ACHN (cell line): ENCODE data around the gene GLT1D1.
"Not testable (repeated sequence)": the region's sequence is repeated elsewhere in the genome, so short reads cannot be mapped to it uniquely, and the experiment has no call there.

Experiments used
- DNase-seq: peaks from one replicate; pipeline ENCODE4 v3.0.0-alpha.2; 2015
- in situ Hi-C: cut with HindIII; loops from 2 replicates; pipeline ENCODE4 v1.10.0; 2017; ENCODE audit warnings: low sequenced_read_pairs, low pct_ligation_motif_present, low pct_unique_long_range_greater_than_20kb

GLT1D1 gene

GRCh38 chr12:128852885-128853599 lies at the start of gene GLT1D1:
GLT1D1 (plus strand) TSS chr12:128853478; CDS start chr12:128853582, 104 bp downstream.
- no peak for DNase-seq
- in situ Hi-C loops = no loop called here

GRCh38 chr12:128803788-128804187 lies 49.5 kb upstream of the GLT1D1 start:
- no peak for DNase-seq
- in situ Hi-C loops = no loop called here

GRCh38 chr12:128804762-128805161 lies 48.5 kb upstream of the GLT1D1 start:
- in situ Hi-C loops = no loop called here
- no peak for DNase-seq

GRCh38 chr12:128805406-128805805 lies 47.9 kb upstream of the GLT1D1 start:
- DNase-seq, in situ Hi-C loops: not testable (repeated sequence)

- in situ Hi-C loops = no loop called here
- DNase-seq = no peak
Measured at GRCh38 chr12:128806573-128806972, 46.7 kb upstream of the GLT1D1 start.

- no peak for DNase-seq
- in situ Hi-C loops = no loop called here
Measured at GRCh38 chr12:128807161-128807724, 46.0 kb upstream of the GLT1D1 start.

- in situ Hi-C loops = no loop called here
- no peak for DNase-seq
Measured at GRCh38 chr12:128808651-128809050, 44.6 kb upstream of the GLT1D1 start.

- in situ Hi-C loops = no loop called here
- DNase-seq = no peak
Measured at GRCh38 chr12:128810182-128811127, 42.8 kb upstream of the GLT1D1 start.

GRCh38 chr12:128811806-128812205 lies 41.5 kb upstream of the GLT1D1 start:
- in situ Hi-C loops = no loop called here
- no peak for DNase-seq

- in situ Hi-C loops = no loop called here
- DNase-seq = no peak
Measured at GRCh38 chr12:128813392-128813791, 39.9 kb upstream of the GLT1D1 start.

GRCh38 chr12:128813883-128814282 lies 39.4 kb upstream of the GLT1D1 start:
- DNase-seq = no peak
- in situ Hi-C loops = no loop called here

- no peak for DNase-seq
- in situ Hi-C loops = no loop called here
Measured at GRCh38 chr12:128814411-128815261, 38.6 kb upstream of the GLT1D1 start.

- in situ Hi-C loops = no loop called here
Measured at GRCh38 chr12:128815779-128816642, 37.3 kb upstream of the GLT1D1 start.

GRCh38 chr12:128816643-128816920 lies 36.7 kb upstream of the GLT1D1 start:
- DNase-seq = no peak
- in situ Hi-C loops = no loop called here

More at GRCh38 chr12:128815779-128816642, 37.3 kb upstream of the GLT1D1 start:
- no peak for DNase-seq

GRCh38 chr12:128817111-128818015 lies 35.9 kb upstream of the GLT1D1 start:
- in situ Hi-C loops = no loop called here
- DNase-seq = peak; percentile 80

GRCh38 chr12:128818065-128819022 lies 34.9 kb upstream of the GLT1D1 start:
- DNase-seq = peak; percentile 76
- in situ Hi-C loops = no loop called here
